Measurements from ENCODE around the gene MINDY1.

MINDY1 gene

DNA sequence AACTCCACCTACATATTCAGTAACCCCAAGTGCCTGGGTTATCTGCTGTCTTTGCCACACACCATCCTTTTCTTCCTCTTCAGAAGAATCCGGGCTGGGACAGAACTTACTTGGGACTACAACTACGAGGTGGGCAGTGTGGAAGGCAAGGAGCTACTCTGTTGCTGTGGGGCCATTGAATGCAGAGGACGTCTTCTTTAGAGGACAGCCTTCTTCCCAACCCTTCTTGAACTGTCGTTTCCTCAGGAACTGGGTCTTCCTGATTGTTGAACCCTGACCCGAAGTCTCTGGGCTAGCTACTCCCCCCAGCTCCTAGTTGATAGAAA lies 42.6 kb downstream of the MINDY1 start:
- DNase-seq (ENCODE audit: low read depth), result no peak

DNA sequence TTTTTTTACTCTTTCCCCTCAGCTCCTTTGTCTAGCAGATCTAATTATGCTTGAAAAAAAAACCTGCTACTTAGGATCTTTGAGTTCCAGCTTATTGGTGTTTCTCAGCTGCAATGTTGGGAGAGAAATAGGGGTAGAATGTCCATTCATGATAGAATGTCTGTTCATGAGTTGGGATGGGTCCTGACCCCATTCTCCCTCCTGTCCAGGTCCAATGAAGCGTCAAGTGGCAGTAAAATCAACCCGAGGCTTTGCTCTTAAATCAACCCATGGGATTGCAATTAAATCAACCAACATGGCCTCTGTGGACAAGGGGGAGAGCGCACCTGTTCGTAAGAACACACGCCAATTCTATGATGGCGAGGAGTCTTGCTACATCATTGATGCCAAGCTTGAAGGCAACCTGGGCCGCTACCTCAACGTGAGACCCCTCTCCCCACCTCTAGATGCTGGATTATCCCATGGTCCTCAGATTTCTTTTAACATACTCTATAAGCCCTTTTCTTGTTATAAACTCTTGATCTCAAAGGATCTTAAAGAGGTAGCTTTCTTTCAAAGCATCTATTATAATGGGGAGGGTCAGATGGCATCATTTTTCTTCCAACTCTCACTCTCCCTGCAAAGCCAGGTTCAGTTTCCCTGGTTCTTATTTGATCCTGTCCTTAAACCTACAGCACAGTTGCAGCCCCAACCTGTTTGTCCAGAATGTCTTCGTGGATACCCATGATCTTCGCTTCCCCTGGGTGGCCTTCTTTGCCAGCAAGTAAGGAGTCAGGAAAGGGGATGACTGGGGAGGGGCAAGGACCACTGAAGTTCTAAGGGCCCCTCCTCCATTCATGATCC lies 43.2 kb downstream of the MINDY1 start:
- no peak for DNase-seq (ENCODE audit: low read depth)

- DNase-seq (ENCODE audit: low read depth), result no peak
These were observed 44.9 kb downstream of the MINDY1 start for GRCh38 chr1:150961756-150962155.

DNA sequence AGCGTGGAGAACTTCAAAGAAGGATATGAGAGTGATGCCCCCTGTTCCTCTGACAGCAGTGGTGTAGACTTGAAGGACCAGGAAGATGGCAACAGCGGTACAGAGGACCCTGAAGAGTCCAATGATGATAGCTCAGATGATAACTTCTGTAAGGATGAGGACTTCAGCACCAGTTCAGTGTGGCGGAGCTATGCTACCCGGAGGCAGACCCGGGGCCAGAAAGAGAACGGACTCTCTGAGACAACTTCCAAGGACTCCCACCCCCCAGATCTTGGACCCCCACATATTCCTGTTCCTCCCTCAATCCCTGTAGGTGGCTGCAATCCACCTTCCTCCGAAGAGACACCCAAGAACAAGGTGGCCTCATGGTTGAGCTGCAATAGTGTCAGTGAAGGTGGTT lies 46.1 kb downstream of the MINDY1 start:
- no peak for DNase-seq (ENCODE audit: low read depth)

DNA sequence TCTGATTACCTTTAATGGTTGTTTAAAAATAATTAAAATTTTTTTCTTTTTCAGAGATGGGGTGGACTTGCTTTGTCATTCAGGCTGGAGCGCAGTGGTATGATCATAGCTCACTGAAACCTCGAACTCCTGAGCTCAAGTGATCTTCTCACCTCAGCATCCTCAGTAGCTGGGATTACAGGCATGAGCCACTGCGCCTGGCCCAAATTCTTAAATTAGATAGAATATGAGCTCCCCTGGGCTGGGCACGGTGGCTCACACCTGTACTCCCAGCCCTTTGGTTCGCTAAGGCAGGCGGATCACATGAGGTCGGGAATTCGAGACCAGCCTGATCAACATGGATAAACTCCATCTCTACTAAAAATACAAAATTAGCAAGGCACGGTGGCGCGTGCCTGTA lies 49.0 kb downstream of the MINDY1 start:
- no peak for DNase-seq (ENCODE audit: low read depth)

DNA sequence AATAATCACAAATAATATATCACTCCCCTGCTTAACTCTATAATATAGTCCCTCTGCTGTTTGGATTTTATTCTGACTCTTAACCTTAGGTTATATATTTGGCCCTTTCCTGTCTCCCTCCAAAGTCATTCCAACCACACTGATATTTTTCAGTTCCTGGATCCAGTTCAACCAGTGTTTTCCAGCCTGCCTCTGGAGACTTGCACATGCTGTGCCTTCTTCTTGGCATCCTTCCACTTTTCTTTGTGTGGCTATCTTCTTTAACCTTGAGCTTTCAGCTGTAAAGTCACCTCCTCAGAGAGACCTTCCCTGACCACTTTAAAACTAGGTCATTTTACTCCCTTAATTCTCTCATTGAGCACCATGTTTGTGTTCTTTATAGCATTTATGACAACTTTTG lies 51.4 kb downstream of the MINDY1 start:
- DNase-seq (ENCODE audit: low read depth), result no peak

GRCh38 chr1:150954708-150955107 lies 52.0 kb downstream of the MINDY1 start:
- no peak for DNase-seq (ENCODE audit: low read depth)
